Islet precursor cell (in vitro differentiated cells): ENCODE results near the gene INSIG1.

ENCODE experiments used
- DNase-seq: peaks from one replicate; pipeline ENCODE4 v3.0.0-alpha.2; 2018

INSIG1 gene

GRCh38 chr7:155267023-155267422 is 30.7 kb upstream of the INSIG1 start:
- DNase-seq = no peak

- DNase-seq = no peak
Observed at GRCh38 chr7:155267436-155267835, 30.2 kb upstream of the INSIG1 start.

DNA sequence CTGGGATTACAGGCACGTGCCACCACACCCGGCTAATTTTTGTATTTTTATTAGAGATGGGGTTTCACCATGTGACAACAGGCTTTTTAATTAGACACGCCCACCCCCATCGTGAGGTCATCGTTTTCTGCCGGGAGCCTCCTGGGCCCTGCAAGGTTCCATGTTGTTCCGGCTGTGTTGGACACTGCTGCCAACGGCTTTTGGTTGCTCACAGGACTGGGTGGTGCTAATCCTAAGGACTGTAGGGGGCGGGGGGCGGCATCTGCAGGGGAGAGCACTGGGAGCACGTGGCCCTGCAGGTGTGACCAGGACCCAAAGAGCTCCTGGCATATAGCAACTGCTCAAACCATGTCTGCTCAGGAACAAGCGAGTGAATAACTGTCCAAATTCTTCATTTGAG is 29.5 kb upstream of the INSIG1 start:
- no peak for DNase-seq

DNA sequence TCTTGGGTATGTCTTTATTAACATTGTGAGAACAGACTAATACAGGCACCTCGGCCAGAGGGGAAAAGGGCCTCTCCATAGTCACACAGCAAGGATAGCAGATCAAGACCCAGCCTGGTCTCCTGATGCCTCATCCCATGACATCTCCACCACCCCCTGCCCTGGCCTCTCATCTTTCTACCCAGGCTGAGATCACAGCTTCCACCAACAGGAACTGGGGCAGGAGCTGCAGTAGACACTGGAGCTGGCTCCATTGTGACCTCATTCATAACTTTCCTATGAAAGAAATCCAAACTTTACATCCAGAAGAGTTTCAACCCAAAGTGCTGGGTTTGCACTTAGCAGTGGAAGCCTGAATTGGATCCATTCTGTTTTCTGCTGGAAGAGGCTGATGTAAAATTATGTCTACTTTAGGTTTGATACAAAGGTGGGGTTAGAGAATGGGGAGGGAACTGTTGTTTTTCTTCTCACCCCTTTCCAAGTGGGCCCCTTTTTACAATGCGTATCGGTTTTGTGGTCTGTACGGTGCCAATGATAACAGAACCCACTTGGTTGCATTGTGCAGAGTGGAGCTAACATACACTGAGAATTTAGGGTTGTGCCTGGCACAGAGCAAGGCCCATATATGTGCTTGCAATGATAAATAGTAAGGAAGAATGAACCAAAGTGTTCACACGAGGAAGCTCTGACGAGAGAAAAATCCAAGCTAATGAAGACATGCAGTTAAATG is 28.6 kb upstream of the INSIG1 start:
- DNase-seq = no peak

- no peak for DNase-seq
Observed at GRCh38 chr7:155269766-155270585, 27.7 kb upstream of the INSIG1 start.

DNA sequence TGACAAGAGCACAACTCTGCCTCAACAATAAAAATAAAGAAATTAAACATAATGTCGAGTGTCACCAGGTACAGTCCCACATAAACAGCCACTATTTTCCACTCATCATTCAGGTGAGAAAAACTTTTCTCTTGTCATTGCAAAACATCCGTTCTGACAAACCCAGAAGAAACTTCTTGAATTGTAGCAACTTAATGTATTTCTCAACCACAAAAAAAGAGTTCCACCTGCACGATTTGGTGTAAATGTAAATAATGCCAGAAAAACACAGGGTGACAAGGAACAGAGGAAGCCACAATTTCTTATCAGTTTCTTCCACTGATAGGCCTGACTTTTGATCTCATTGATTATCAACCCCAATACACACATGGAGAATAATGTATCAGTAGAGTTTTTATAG is 26.8 kb upstream of the INSIG1 start:
- DNase-seq = no peak

- no peak for DNase-seq
Observed at GRCh38 chr7:155274633-155275355, 22.9 kb upstream of the INSIG1 start.

DNA sequence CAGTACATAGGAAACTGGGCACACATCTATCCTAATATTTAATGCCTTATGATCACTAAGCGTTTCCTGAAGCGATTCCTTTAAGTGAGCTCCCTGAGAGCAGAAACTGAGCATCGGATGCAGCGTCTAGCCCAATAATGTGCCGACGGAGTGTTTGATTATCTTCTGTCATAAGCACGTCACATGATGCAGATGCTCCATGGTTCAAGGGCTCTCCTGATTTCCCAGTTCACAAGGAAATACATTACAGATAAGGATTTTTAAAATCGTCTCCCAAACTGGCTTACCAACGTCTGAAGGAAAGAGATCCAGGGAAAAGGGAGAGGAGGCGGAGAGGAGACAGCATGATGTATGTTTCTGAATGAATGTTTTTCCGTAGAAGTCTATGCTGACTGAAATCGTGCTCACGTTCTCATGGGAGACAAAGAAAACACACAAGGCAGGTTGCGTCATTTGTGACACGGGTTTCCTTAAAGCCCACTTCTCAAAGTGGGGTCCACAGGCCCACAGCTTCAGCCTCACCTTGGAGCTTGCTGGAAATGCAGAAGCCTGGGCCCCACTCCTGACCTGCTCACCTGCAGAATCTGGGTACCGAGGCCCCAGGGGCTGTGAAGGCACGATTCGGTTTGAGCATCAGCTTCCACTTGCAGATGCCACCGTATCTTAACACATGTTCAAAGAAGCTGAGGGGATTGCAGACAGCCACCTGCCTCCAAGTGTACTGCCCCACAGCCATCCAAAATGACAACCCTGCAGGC is 21.5 kb upstream of the INSIG1 start:
- DNase-seq = no peak

- no peak for DNase-seq
Observed at GRCh38 chr7:155276800-155277375, 20.8 kb upstream of the INSIG1 start.

GRCh38 chr7:155277385-155277994 is 20.2 kb upstream of the INSIG1 start:
- no peak for DNase-seq

DNA sequence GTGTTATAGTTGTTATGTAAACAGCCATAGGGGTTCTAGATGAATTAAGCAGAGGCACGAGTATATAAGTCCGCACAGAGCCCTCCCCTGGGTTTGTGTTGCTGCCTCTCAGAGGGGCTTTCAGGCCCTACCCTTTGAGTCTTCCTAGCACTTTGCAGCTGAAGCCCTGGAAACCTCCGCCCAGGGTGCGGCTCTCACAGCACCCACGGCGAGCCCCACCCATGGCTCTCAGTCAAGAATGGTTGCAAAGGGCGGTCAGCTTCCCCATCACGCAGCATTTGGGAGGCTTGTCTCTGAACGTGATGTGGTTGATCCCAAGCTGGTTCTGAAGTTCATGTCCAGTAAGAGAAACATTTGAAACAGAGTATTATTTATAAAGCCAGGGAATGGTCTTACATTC is 18.8 kb upstream of the INSIG1 start:
- DNase-seq = no peak

GRCh38 chr7:155279787-155280445 is 17.8 kb upstream of the INSIG1 start:
- no peak for DNase-seq

DNA sequence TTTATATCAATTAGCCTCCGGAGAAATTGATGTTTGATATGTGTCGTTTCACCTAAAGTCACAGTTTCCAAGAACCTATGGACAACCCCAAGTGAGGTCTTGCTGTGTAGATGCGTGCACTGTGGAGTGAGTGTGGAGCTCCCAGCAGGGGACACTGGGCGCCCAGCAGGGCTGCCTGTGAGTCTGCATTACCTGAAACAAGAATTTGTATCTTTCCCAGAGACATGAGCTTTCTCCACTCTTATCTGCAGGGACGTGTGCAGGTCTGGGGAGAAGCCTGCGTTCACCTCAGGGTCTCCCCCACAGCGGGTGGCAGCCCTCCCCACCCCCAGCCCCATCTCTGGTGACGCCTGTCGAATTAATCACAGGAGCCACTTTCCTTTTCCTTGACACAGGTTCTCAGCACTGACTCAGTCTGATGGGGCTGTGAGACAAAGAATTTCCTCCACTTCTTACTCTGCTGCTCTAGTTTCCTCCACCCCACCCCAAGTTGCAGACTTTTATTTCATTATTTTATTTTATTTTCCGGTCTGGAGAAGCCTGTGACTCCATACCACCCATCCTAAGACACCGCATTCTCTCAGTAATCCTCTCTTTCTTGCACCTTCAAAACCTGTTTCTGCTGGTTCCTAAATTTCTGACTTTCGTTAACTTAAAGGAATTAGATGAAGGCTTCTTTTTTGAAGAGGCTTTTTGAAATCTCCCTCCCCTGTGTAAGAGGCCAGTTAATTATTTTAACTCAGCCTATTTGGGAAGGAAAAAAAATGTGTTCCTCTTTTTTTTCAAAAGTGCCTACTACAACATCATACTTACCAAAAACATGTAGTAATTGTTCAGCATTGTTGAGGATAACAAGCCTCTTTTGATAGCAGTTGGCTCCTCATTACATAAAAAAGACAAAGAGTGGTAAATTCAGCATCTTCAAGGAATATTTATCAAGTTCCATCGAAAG is 17.0 kb upstream of the INSIG1 start:
- no peak for DNase-seq

DNA sequence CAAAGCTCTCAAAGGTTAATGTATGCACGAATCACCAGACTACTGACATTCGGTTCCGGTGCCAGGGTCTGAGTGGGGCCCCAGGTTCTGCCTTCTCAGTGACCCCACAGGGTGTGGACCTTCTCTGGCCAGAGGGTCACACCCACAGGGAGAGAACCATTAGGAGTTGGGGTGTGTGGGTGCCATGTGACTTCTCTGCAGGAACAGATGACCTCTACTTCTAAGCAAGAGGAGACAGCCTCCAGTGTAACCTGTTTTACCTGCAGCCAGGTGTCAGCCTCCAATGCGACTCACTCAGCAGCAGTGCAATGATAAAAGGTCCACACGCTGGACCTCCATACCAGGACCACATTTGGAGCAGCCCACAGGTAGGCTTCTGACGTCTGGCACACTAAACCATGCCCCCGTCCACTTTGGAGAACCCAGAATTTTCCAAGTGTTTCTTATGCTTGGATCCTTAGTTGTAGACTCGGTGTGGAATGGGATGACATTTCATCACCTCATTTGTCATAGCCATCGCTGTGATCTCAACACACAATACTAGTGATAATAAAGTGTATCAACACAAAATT is 16.2 kb upstream of the INSIG1 start:
- no peak for DNase-seq

GRCh38 chr7:155282671-155283070 is 15.0 kb upstream of the INSIG1 start:
- no peak for DNase-seq

DNA sequence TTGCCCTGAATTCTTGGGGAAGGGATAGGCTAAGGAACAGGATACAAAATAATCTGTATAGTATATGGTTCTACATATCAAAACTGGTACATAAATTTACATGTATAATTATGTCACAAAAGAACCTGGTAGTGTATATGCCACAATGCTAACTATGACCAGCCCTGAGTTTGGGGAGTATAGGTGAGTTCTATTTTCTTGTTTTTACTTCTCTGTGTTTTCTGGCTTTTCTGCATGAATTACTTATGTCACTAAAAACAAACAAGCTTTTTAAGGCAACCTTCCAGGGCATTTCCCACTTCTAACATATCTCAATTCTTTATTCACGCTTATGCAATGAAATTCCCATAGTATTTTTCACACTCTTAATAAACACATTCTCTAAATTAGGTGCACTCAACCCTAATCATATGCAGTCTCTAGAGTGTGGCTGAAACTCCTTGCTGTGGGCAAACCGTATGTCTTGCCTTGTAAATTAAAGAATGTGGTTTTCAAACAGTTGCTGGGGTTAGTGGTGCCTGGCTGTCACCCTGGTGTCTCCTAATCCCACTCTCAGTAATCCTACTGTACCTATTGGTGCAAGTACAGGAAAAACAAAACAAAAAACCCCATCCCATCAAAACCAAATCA is 14.0 kb upstream of the INSIG1 start:
- DNase-seq = no peak

DNA sequence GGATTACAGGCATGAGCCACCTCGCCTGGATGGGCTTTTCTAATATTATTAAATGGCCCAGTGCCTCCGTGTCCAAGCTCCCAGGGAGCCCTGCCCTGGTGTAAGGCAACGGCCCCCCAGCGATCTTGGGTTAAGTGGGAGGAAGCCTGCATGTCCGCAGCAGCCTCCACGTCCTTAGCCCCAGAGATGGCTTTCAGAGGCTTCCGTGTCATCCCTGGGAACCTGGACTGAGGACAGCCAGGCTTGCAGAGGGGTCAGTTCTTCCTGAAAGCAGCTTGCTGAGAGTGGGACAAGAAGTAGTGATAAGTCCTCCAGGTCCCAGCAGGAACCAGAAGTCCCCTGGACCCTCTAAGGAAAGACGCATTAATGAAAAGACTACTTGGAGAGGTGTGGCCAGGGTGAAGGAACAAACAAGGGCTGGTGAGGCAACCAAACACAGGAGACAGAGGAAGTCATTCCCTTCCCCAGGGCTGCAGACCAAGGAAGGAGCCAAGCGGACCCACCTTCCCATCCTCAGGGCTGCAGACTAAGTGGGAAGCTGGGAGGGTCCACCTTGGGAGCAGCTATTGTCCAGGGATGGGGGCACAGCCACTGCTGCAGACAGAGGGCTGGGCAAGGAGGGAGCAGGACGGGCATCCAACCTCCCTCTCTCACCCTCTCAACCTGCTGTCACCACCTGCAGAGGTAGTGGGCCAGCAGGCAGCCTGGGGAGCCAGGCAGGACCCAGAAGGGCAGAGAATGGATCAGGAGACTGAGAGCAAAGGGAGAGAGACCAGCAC is 13.0 kb upstream of the INSIG1 start:
- DNase-seq = no peak

DNA sequence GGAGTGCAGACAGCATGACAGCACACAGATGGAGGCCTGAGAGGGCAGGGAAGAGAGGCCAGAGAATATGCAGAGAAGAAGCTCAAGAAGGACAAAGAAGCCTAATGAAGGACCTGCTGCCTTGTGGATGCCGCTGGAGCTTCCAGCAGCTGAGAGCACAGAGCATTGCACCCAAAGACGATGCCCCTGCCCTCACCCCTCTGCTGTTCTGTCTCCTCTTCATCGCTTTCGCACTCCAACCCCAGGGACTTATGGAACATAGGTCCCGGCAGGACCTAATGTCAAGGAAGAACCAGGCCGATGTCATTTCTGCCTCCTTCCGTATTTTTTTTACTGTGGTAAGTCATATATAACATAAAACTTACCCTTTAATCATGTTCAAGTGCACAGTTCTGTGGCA is 12.3 kb upstream of the INSIG1 start:
- no peak for DNase-seq

DNA sequence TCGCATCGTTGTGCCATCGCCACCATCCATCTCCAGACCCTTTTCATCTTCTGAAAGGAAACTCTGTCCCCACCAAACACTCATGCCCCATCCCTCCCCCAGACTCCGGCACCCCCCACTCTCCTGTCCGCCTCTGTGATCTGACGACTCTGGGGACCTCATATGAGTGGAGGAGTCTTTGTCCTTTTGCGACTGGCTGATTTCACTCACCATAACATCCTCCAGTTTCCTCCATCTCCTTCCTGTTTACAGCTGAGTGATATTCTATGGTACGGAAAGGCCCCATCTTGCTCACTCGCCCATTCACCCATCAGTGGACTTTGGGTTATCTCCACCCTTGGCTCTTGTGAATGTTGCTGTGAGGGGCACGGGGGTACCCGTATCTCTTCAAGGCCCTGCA is 11.8 kb upstream of the INSIG1 start:
- no peak for DNase-seq
